Measurements from ENCODE around the gene N4BP2L1. TPM values are rescaled to one million over a fixed set of nuclear protein-coding genes. Genes with fewer than 3 reads are reported as not detected.

N4BP2L1 gene
- total RNA-seq (2013): 78.2 TPM
- polyA plus RNA-seq (10 to 100 TPM; 50.9 to 82.5 (median 81.5) TPM), polyA minus RNA-seq (19.7 and 40.5 TPM in 2 replicates), total RNA-seq (10.7 to 34.3 (median 32.0) reads per million in 11 experiments)

GRCh38 chr13:32427852-32428580 is at the start of gene N4BP2L1:
N4BP2L1 (minus strand) TSS chr13:32428130; CDS start chr13:32428082, 48 bp downstream.
- H3K9ac ChIP-seq (ENCODE audit: insufficient read depth, low read length, poor library complexity, severe bottlenecking): peak within 1 kb of the TSS; percentile 93
- peak within 1 kb of the TSS; percentile 95 to 96 for H3K27ac ChIP-seq (ENCODE audit: low read depth in 1 of 2, low read length in 2 of 2)
- H3K79me2 ChIP-seq (ENCODE audit: insufficient read depth, low read length): peaks cover 46% of the 10 kb centered on the region
- H3K27ac Mint-ChIP-seq: peak within 1 kb of the TSS; percentile 99 to 100 (median 99)
- peak within 1 kb of the TSS; percentile 96 to 97 for H3K4me3 Mint-ChIP-seq
- H3K27me3 ChIP-seq (ENCODE audit: control insufficient read depth in 2 of 2, insufficient read depth in 2 of 2, low read length in 2 of 2): no peaks in the 10 kb centered on the region
- H3K36me3 ChIP-seq (replicated peaks in 1 of 2; ENCODE audit: control insufficient read depth in 1 of 2, insufficient read depth in 2 of 2, low read length in 2 of 2): no peaks in the 10 kb centered on the region
- peaks cover 49% of the 10 kb centered on the region for H3K4me1 Mint-ChIP-seq
- H3K9me3 Mint-ChIP-seq: peaks cover 0 to 3% (median 0%) of the 10 kb centered on the region in 7 donors
- peaks cover 44 to 52% of the 10 kb centered on the region in 2 donors for H3K4me1 ChIP-seq (ENCODE audit: control insufficient read depth in 1 of 2, insufficient read depth in 2 of 2, low read length in 2 of 2)
- H3K27me3 Mint-ChIP-seq (ENCODE audit: low read depth in 3 of 3): peaks cover 0 to 3% (median 2%) of the 10 kb centered on the region in 3 donors
- peak within 1 kb of the TSS; percentile 70 to 100 (median 81) for H3K4me3 ChIP-seq (replicated peaks in 1 of 3; ENCODE audit: low read depth in 2 of 3, low read length in 3 of 3)
- H4K20me1 ChIP-seq (ENCODE audit: insufficient read depth, low read length): peaks cover 23% of the 10 kb centered on the region
- H3K9me3 ChIP-seq (replicated peaks in 1 of 2; ENCODE audit: control insufficient read depth in 1 of 2, insufficient read depth in 1 of 2, low read length in 2 of 2): no peaks in the 10 kb centered on the region
- under 1% methylated on average over 29 of the region's 40 CpGs for WGBS (ENCODE audit: insufficient coverage)
- TF ChIP-seq, protein P1, sequence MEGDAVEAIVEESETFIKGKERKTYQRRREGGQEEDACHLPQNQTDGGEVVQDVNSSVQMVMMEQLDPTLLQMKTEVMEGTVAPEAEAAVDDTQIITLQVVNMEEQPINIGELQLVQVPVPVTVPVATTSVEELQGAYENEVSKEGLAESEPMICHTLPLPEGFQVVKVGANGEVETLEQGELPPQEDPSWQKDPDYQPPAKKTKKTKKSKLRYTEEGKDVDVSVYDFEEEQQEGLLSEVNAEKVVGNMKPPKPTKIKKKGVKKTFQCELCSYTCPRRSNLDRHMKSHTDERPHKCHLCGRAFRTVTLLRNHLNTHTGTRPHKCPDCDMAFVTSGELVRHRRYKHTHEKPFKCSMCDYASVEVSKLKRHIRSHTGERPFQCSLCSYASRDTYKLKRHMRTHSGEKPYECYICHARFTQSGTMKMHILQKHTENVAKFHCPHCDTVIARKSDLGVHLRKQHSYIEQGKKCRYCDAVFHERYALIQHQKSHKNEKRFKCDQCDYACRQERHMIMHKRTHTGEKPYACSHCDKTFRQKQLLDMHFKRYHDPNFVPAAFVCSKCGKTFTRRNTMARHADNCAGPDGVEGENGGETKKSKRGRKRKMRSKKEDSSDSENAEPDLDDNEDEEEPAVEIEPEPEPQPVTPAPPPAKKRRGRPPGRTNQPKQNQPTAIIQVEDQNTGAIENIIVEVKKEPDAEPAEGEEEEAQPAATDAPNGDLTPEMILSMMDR (IDR thresholded peaks at IDR 0.05): no peak
- H3K36me3 Mint-ChIP-seq: peaks cover 10% of the 10 kb centered on the region in 2 donors
- H3K4me2 ChIP-seq (replicated peaks; ENCODE audit: extremely low read depth, low read length, poor library complexity, severe bottlenecking): peak within 1 kb of the TSS; percentile 88
- peak within 1 kb of the TSS; percentile 80 for H2AFZ ChIP-seq (ENCODE audit: insufficient read depth, low read depth, low read length, poor library complexity, severe bottlenecking)
- intact Hi-C loops (cut with micrococcal nuclease): loop anchor here (5.0 to 10.0 kb wide), 3 partner anchors 109 to 116 kb away; partner anchors contain the start of genes BRCA2 (in 1 of the 2), N4BP2L2 (in 1 of the 2) and ZAR1L (in 1 of the 2)
- peak; percentile 67 to 86 (median 77) for DNase-seq

DNA sequence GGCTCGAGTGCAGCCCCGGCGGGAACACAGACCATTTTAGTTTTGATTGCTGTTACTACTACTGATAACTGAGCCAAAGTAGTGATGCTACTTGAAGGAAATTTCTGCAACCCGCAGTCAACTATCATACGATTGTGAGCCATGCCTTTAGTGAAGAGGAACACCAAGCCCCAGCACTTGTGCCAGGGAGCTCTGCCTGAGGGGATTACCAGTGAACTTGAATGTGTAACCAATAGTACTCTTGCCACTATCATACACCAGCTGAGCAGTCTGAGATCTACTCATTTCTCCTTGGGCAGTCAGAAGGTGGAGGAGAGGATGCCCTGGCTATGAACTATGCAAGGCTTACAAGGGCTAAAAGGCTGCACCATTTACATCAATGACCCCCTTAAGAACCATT is 49.0 kb upstream of the N4BP2L1 start:
- H3K36me3 Mint-ChIP-seq: peaks cover 0 to 5% of the 10 kb centered on the region in 2 donors
- H3K4me3 Mint-ChIP-seq: no peak overlapping the region
- Histone ChIP-seq H3K9ac (ENCODE audit: insufficient read depth, low read length, poor library complexity, severe bottlenecking) (no peak overlapping the region), H3K4me3 (replicated peaks in 1 of 3; ENCODE audit: low read depth in 2 of 3, low read length in 3 of 3) (no peak overlapping the region), H3K9me3 (replicated peaks in 1 of 2; ENCODE audit: control insufficient read depth in 1 of 2, insufficient read depth in 1 of 2, low read length in 2 of 2) (no peaks in the 10 kb centered on the region), H3K79me2 (ENCODE audit: insufficient read depth, low read length) (no peaks in the 10 kb centered on the region), H4K20me1 (ENCODE audit: insufficient read depth, low read length) (no peaks in the 10 kb centered on the region), H3K4me1 (ENCODE audit: control insufficient read depth in 1 of 2, insufficient read depth in 2 of 2, low read length in 2 of 2) (peaks cover 0 to 6% of the 10 kb centered on the region in 2 donors), H3K36me3 (replicated peaks in 1 of 2; ENCODE audit: control insufficient read depth in 1 of 2, insufficient read depth in 2 of 2, low read length in 2 of 2) (no peaks in the 10 kb centered on the region), H3K27me3 (ENCODE audit: control insufficient read depth in 2 of 2, insufficient read depth in 2 of 2, low read length in 2 of 2) (no peaks in the 10 kb centered on the region), H3K27ac (ENCODE audit: low read depth in 1 of 2, low read length in 2 of 2) (no peak overlapping the region), H2AFZ (ENCODE audit: insufficient read depth, low read depth, low read length, poor library complexity, severe bottlenecking) (no peak overlapping the region), H3K4me2 (replicated peaks; ENCODE audit: extremely low read depth, low read length, poor library complexity, severe bottlenecking) (no peak overlapping the region)
- H3K4me1 Mint-ChIP-seq: peaks cover 8% of the 10 kb centered on the region
- TF ChIP-seq, protein P1 (IDR thresholded peaks at IDR 0.05): no peak
- 93% methylated on average over 4 of the region's 5 CpGs for WGBS (ENCODE audit: insufficient coverage)
- peaks cover 0 to 1% (median 0%) of the 10 kb centered on the region in 3 donors for H3K27me3 Mint-ChIP-seq (ENCODE audit: low read depth in 3 of 3)
- DNase-seq: no peak
- H3K27ac Mint-ChIP-seq: no peak overlapping the region
- intact Hi-C loops (cut with micrococcal nuclease): no loop called here
- H3K9me3 Mint-ChIP-seq: no peaks in the 10 kb centered on the region

Measured in CD14-positive monocyte (primary cell).